Umbilical cord (tissue), 2 donors: ENCODE results near the gene PTH2. TPM values are rescaled to one million over a fixed set of nuclear protein-coding genes. Genes with fewer than 3 reads are reported as not detected.
A peak's percentile ranks its signal among the peaks of the same experiment; 100 is the strongest.
"Not testable (repeated sequence)": the region's sequence is repeated elsewhere in the genome, so short reads cannot be mapped to it uniquely, and the experiment has no call there.

Source experiments
- DNase-seq: peaks from one replicate; pipeline ENCODE4 v3.0.0-alpha.2; 2015; ENCODE audit warnings: low spot score
- total RNA-seq: library from RNA; depleted of rRNA; stranded (reverse); fragments of >200 nt; gene quantifications from one replicate; pipeline ENCODE4 v1.2.3, GENCODE V29; 2014; ENCODE audit warnings: low replicate concordance; ENCODE audit not compliant: insufficient read depth

PTH2 gene
- total RNA-seq, 1 donor from 2014 or later = not detected

GRCh38 chr19:49447485-49448431, 24.5 kb upstream of the PTH2 start:
- DNase-seq = no peak

GRCh38 chr19:49445997-49446396, 22.8 kb upstream of the PTH2 start:
- DNase-seq = no peak

- DNase-seq = not testable (repeated sequence)
Observed at GRCh38 chr19:49444100-49444700, 21.0 kb upstream of the PTH2 start.

- DNase-seq = peak; percentile 98
Observed at GRCh38 chr19:49443366-49444099, 20.3 kb upstream of the PTH2 start.

- DNase-seq = peak; percentile 89
Observed at GRCh38 chr19:49442771-49443365, 19.6 kb upstream of the PTH2 start.

GRCh38 chr19:49442354-49442753, 19.1 kb upstream of the PTH2 start:
- DNase-seq = no peak

- DNase-seq = no peak
Observed at GRCh38 chr19:49441960-49442350, 18.7 kb upstream of the PTH2 start.

- DNase-seq = no peak
Observed at GRCh38 chr19:49441210-49441959, 18.1 kb upstream of the PTH2 start, which contains the start of gene SLC17A7. Gene SLC17A7, minus strand, starts transcription at chr19:49441527. Its CDS starts 148 bp downstream, at chr19:49441379.

- no peak for DNase-seq
Observed at GRCh38 chr19:49440439-49441209, 17.4 kb upstream of the PTH2 start.

GRCh38 chr19:49439836-49440235, 16.6 kb upstream of the PTH2 start:
- DNase-seq = no peak

- no peak for DNase-seq
Observed at GRCh38 chr19:49438261-49438660, 15.0 kb upstream of the PTH2 start.

- DNase-seq = no peak
Observed at GRCh38 chr19:49437231-49437630, 14.0 kb upstream of the PTH2 start.

GRCh38 chr19:49436381-49437017, 13.3 kb upstream of the PTH2 start:
- DNase-seq = no peak

- DNase-seq = no peak
Observed at GRCh38 chr19:49435670-49436069, 12.4 kb upstream of the PTH2 start.

GRCh38 chr19:49434907-49435583, 11.8 kb upstream of the PTH2 start:
- no peak for DNase-seq

- no peak for DNase-seq
Observed at GRCh38 chr19:49433240-49433901, 10.1 kb upstream of the PTH2 start.

- DNase-seq = no peak
Observed at GRCh38 chr19:49432141-49433073, 9.2 kb upstream of the PTH2 start.
